AG09309 (cell line): ENCODE measurements around the gene GSC2.

Experiments
- DNase-seq: peaks from one replicate; pipeline ENCODE4 v3.0.0-alpha.2; 2010; ENCODE audit warnings: low read depth
- H3K4me3 ChIP-seq: 2 replicates; pipeline ENCODE4 v1.5.1; 2011; ENCODE audit warnings: mild to moderate bottlenecking, low read depth, low read length, moderate library complexity; ENCODE audit not compliant: control insufficient read depth
- CTCF ChIP-seq: IDR thresholded peaks from 2 replicates; pipeline ENCODE4 v1.5.1; 2011; ENCODE audit warnings: mild to moderate bottlenecking, low read depth, low read length, inconsistent platforms; ENCODE audit not compliant: insufficient read depth, control insufficient read depth; ENCODE audit errors: missing control alignments

The GSC2 gene

GRCh38 chr22:19181786-19182471 lies 31.8 kb upstream of the GSC2 start:
- TF ChIP-seq CTCF = no peak
- H3K4me3 ChIP-seq = no peak overlapping the region
- no peak for DNase-seq

- H3K4me3 ChIP-seq = no peak overlapping the region
- no peak for DNase-seq
- no peak for TF ChIP-seq CTCF
These were observed 30.8 kb upstream of the GSC2 start for GRCh38 chr22:19180740-19181410.

- H3K4me3 ChIP-seq = no peak overlapping the region
- TF ChIP-seq CTCF = no peak
- no peak for DNase-seq
These were observed 30.1 kb upstream of the GSC2 start for GRCh38 chr22:19180234-19180633.

- peak overlapping the region; percentile 51 for H3K4me3 ChIP-seq
- peak; percentile 74 for TF ChIP-seq CTCF
- peak; percentile 49 for DNase-seq
These were observed 29.5 kb upstream of the GSC2 start for GRCh38 chr22:19179497-19180048.

GRCh38 chr22:19178657-19179496 lies 28.8 kb upstream of the GSC2 start, which contains the start of gene SLC25A1:
SLC25A1 (minus strand) TSS chr22:19178736; CDS start chr22:19178673, 63 bp downstream.
- peak within 1 kb of the TSS; percentile 63 for H3K4me3 ChIP-seq
- peak; percentile 32 for DNase-seq
- TF ChIP-seq CTCF = no peak

GRCh38 chr22:19178065-19178656 lies 28.1 kb upstream of the GSC2 start:
- H3K4me3 ChIP-seq = peak overlapping the region; percentile 63
- no peak for DNase-seq
- TF ChIP-seq CTCF = no peak
